HEK293T (cell line): ENCODE results near the gene HIVEP3.

ENCODE experiments used
- ARNT ChIP-seq: fragments of 450-650 bp; IDR thresholded peaks from 2 replicates; pipeline ENCODE4 v1.6.1; 2017; ENCODE audit warnings: mild to moderate bottlenecking
- BHLHE40 ChIP-seq: fragments of 450-650 bp; IDR thresholded peaks from 2 replicates; pipeline ENCODE4 v1.6.1; 2016; ENCODE audit warnings: mild to moderate bottlenecking, moderate library complexity, borderline replicate concordance
- CTBP1 ChIP-seq: fragments of 450-650 bp; IDR thresholded peaks from 2 replicates; pipeline ENCODE4 v1.6.1; 2016; ENCODE audit warnings: borderline replicate concordance
- ELF4 ChIP-seq: fragments of 450-650 bp; IDR thresholded peaks from 2 replicates; pipeline ENCODE4 v1.6.1; 2017; ENCODE audit warnings: antibody characterized with exemption
- FOXA1 ChIP-seq: fragments of 450-650 bp; IDR thresholded peaks from 2 replicates; pipeline ENCODE4 v1.6.1; 2016; ENCODE audit warnings: mild to moderate bottlenecking
- FOXK2 ChIP-seq: fragments of 450-650 bp; IDR thresholded peaks from 2 replicates; pipeline ENCODE4 v1.6.1; 2016; ENCODE audit warnings: mild to moderate bottlenecking
- FOXM1 ChIP-seq: fragments of 450-650 bp; IDR thresholded peaks from 2 replicates; pipeline ENCODE4 v1.6.1; 2017; ENCODE audit warnings: mild to moderate bottlenecking, borderline replicate concordance
- HDGF ChIP-seq: fragments of 450-650 bp; IDR thresholded peaks from 2 replicates; pipeline ENCODE4 v1.6.1; 2017; ENCODE audit warnings: antibody characterized with exemption, borderline replicate concordance
- LEF1 ChIP-seq: fragments of 450-650 bp; IDR thresholded peaks from 2 replicates; pipeline ENCODE4 v1.6.1; 2017; ENCODE audit warnings: mild to moderate bottlenecking, borderline replicate concordance
- SP1 ChIP-seq: fragments of 450-650 bp; IDR thresholded peaks from 2 replicates; pipeline ENCODE4 v1.6.1; 2017
- SUZ12 ChIP-seq: fragments of 450-650 bp; IDR thresholded peaks from 2 replicates; pipeline ENCODE4 v1.6.1; 2016; ENCODE audit warnings: mild to moderate bottlenecking
- TARDBP ChIP-seq: fragments of 450-650 bp; IDR thresholded peaks from 2 replicates; pipeline ENCODE4 v1.6.1; 2016
- ZNF384 ChIP-seq: fragments of 450-650 bp; IDR thresholded peaks from 2 replicates; pipeline ENCODE4 v1.6.1; 2016
- TF ChIP-seq, protein P1 (sequence below): fragments of 450-650 bp; IDR thresholded peaks from 2 replicates; pipeline ENCODE4 v1.6.1; 2016

DNA sequence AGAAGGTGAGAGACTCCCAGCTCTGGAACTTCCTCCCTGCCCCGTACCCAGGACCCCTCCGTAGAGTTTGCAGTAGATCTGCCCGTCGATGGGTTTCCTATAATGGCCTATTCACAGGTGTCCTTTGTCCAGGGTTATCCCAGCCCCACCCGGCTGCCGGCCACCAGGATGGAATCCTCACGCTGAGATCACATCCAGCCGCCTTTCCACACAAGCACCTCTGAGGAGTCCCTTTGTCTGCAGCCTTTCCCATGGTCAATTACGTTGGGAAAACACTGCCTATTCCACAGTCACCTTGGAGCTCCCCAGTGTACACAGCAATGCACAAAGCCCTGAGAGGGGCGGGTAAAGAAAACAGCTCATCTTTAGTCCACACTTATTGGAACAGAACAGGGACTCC lies 244.2 kb downstream of the HIVEP3 start:
- TF ChIP-seq FOXM1 (no peak), FOXA1 (no peak), HDGF (no peak), SUZ12 (no peak), LEF1 (no peak), BHLHE40 (no peak), FOXK2 (no peak), SP1 (no peak), TARDBP (no peak), ELF4 (no peak), ZNF384 (no peak), ARNT (no peak), CTBP1 (no peak)
- TF ChIP-seq, protein P1, sequence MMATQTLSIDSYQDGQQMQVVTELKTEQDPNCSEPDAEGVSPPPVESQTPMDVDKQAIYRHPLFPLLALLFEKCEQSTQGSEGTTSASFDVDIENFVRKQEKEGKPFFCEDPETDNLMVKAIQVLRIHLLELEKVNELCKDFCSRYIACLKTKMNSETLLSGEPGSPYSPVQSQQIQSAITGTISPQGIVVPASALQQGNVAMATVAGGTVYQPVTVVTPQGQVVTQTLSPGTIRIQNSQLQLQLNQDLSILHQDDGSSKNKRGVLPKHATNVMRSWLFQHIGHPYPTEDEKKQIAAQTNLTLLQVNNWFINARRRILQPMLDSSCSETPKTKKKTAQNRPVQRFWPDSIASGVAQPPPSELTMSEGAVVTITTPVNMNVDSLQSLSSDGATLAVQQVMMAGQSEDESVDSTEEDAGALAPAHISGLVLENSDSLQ = no peak
